ENCODE results near the gene MCC.

Gene MCC

GRCh38 chr5:113062869-113063508 is 425.3 kb downstream of the MCC start:
- TF ChIP-seq BACH2 (CRISPR knock-in tag; IDR thresholded peaks at IDR 0.05; ENCODE audit: borderline replicate concordance) (no peak), ZNF565 (CRISPR knock-in tag; conservative IDR thresholded peaks at IDR 0.05; ENCODE audit: low read depth) (no peak), ZNF70 (CRISPR knock-in tag; IDR thresholded peaks at IDR 0.05) (no peak), ZNF8 (CRISPR knock-in tag; IDR thresholded peaks at IDR 0.05) (no peak), ZFP30 (CRISPR knock-in tag; IDR thresholded peaks at IDR 0.05) (no peak), RARB (CRISPR knock-in tag; IDR thresholded peaks at IDR 0.05) (no peak)
- ATAC-seq, result no peak

GRCh38 chr5:113061846-113062780 is 426.1 kb downstream of the MCC start:
- ATAC-seq, result 0 out of 3 replicates have a peak, but pooled peaks have one; percentile 12

GRCh38 chr5:113060408-113061025 is 427.7 kb downstream of the MCC start:
- TF ChIP-seq ZNF8 (CRISPR knock-in tag; IDR thresholded peaks at IDR 0.05), result no peak
- TF ChIP-seq ARNTL (CRISPR knock-in tag; IDR thresholded peaks at IDR 0.05; ENCODE audit: borderline replicate concordance, low read depth), result no peak
- TF ChIP-seq BACH2 (CRISPR knock-in tag; IDR thresholded peaks at IDR 0.05; ENCODE audit: borderline replicate concordance), result no peak
- no peak for TF ChIP-seq ZNF70 (CRISPR knock-in tag; IDR thresholded peaks at IDR 0.05)
- TF ChIP-seq OSR1 (CRISPR knock-in tag; IDR thresholded peaks at IDR 0.05), result no peak
- TF ChIP-seq POU6F1 (CRISPR knock-in tag; IDR thresholded peaks at IDR 0.05; ENCODE audit: borderline replicate concordance, low read depth), result no peak
- no peak for TF ChIP-seq CREB5 (CRISPR knock-in tag; IDR thresholded peaks at IDR 0.05; ENCODE audit: low read depth)
- no peak for ATAC-seq

More at GRCh38 chr5:113061846-113062780, 426.1 kb downstream of the MCC start:
- TF ChIP-seq ZNF565 (CRISPR knock-in tag; conservative IDR thresholded peaks at IDR 0.05; ENCODE audit: low read depth), result no peak
- TF ChIP-seq TCF4 (CRISPR knock-in tag; IDR thresholded peaks at IDR 0.05; ENCODE audit: borderline replicate concordance), result peak; percentile 86; the same call in 1 of the 2 replicates

GRCh38 chr5:113059232-113060040 is 428.8 kb downstream of the MCC start:
- ATAC-seq, result peak; percentile 79
- TF ChIP-seq SNAI2 (CRISPR knock-in tag; IDR thresholded peaks at IDR 0.05) (peak; percentile 94), CSDC2 (CRISPR knock-in tag; IDR thresholded peaks at IDR 0.05) (no peak), PPARA (CRISPR knock-in tag; IDR thresholded peaks at IDR 0.05; ENCODE audit: borderline replicate concordance) (no peak), ZNF70 (CRISPR knock-in tag; IDR thresholded peaks at IDR 0.05) (peak; percentile 50; the same call in 1 of the 2 replicates), CSRNP3 (CRISPR knock-in tag; IDR thresholded peaks at IDR 0.05) (no peak; the same call in 1 of the 2 replicates), GLIS3 (CRISPR knock-in tag; IDR thresholded peaks at IDR 0.05) (peak; percentile 63; the same call in 1 of the 2 replicates), ISL1 (CRISPR knock-in tag; IDR thresholded peaks at IDR 0.05) (peak; percentile 85), ARNTL (CRISPR knock-in tag; IDR thresholded peaks at IDR 0.05; ENCODE audit: borderline replicate concordance, low read depth) (peak; percentile 53; the same call in 1 of the 2 replicates), BACH2 (CRISPR knock-in tag; IDR thresholded peaks at IDR 0.05; ENCODE audit: borderline replicate concordance) (no peak), ZC3H10 (CRISPR knock-in tag; IDR thresholded peaks at IDR 0.05) (0 out of 2 replicates have a peak, but pooled peaks have one; percentile 39), TCF4 (CRISPR knock-in tag; IDR thresholded peaks at IDR 0.05; ENCODE audit: borderline replicate concordance) (peak; percentile 81), RARB (CRISPR knock-in tag; IDR thresholded peaks at IDR 0.05) (no peak), OSR1 (CRISPR knock-in tag; IDR thresholded peaks at IDR 0.05) (no peak), TSHZ2 (CRISPR knock-in tag; IDR thresholded peaks at IDR 0.05) (peak; percentile 98), ZFP3 (CRISPR knock-in tag; IDR thresholded peaks at IDR 0.05) (peak; percentile 79), ZNF8 (CRISPR knock-in tag; IDR thresholded peaks at IDR 0.05) (peak; percentile 37; the same call in 1 of the 2 replicates), PATZ1 (CRISPR knock-in tag; IDR thresholded peaks at IDR 0.05; ENCODE audit: borderline replicate concordance) (no peak), ZFP30 (CRISPR knock-in tag; IDR thresholded peaks at IDR 0.05) (no peak)
